Stimulated activated naive CD4-positive, alpha-beta T cell (primary cell): ENCODE measurements around the gene FBP1.
A peak's percentile ranks its signal among the peaks of the same experiment; 100 is the strongest.

Source experiments
- DNase-seq, 6 experiments: peaks; one replicate each; lab custom pipeline; 2025; lab: John Stamatoyannopoulos, UW

Gene FBP1

DNA sequence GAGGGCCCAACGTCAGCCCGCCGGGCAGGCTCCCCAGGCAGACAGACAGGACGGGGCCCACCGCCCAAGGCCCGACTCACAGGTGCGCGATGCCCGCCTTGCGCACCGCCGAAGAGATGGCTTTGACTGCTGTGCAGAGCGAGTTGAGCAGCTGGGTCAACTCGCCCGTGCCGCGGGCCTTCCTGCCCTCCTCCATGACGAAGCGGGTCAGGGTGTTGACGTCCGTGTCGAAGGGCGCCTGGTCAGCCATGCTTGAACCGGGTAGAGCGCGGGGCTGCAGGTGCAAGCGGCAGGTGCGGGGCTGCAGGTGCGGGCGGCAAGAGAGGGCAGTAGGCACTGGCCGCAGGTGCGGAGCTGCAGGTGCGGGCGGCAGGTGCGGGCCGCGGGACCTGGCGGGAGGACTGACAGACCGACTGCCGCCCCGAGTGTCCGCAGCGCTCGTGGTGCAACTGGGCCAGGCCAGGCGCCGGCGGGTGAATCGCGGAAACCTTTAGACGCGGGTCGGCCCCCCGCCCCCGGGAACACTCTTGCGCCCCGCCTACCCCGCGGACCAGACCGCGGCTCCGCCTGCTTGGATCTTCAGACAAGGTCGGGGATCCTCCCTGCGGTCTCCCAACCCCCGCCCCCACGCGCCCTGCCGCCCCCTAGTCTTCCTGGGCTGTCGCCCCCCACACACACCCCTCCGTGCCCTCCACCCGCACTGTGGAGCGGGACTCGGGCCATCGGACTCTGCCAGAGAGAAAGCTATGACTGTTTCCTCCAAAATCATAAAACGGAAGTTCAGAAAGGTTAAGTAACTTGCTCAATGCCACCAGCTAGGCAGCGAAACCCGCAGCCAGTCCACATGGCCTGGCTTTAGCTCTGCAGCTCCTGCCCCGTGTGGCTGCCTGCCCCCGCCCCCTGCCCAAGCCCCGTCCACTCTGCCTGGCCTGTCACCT lies at the start of gene FBP1:
Gene FBP1 (minus strand): TSS at position 458 of the 938 bp plus-strand sequence. CDS start 208 bp downstream, at position 250.
- DNase-seq: peak in 5 of 6 experiments; percentile 21 to 61 (median 26)

DNA sequence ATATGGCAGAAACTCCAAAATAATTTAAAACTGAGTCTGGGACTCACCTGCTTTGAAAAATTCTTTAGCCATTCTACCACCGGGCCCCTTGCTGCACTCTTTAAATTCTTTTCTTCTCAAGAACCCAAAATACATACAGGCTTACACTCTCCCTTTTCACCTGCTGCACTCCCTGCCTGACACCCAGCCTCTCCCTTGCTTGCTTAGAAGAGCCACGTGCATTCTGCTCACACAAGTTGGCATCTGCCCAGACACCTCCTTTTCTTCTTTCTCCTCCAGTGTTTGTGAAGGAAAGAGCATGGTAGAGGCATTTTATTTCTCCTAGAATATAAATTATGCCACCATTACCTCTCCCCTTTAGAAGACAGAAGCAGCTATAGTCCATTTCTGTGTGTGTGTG lies 48.1 kb upstream of the FBP1 start:
- DNase-seq: no peak

DNA sequence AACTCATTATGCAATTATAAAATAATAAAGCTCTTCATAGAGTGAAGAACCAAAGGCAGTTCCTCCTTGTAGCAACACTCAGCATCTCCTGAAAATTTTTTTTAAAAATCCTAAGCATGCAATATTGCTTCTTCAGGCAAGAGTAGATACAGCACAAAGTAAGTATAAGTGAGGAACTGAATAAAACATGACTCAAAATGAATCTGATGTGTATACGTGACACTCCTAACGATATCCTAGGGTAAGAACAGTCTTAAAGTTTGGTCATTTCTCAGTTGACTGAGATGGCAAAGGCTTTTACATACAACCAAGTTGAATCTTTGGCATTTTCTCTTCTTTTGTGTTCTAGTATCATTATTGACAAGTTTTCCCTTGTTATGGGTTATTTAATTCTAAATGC lies 46.0 kb upstream of the FBP1 start:
- no peak for DNase-seq

DNA sequence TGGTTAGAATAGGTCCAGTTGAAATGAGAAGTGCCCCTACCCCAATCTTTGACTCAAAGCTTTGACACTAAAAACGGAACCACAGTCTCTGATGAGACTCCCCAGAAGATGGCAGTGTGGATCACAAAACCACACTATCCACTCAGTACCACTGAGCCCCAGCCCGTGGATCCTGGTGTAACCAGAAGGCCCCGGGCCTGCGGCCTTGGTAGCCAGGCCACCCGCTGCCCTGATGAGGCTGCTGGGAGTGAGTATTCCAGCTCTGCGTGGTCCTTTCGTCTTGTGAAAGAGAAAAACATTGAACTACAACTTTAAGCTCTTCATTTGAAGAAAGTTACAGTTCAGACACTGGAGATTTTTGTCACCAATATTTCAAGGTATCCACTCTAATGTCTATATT lies 42.2 kb upstream of the FBP1 start:
- DNase-seq: peak; percentile 20 to 64 (median 30)

DNA sequence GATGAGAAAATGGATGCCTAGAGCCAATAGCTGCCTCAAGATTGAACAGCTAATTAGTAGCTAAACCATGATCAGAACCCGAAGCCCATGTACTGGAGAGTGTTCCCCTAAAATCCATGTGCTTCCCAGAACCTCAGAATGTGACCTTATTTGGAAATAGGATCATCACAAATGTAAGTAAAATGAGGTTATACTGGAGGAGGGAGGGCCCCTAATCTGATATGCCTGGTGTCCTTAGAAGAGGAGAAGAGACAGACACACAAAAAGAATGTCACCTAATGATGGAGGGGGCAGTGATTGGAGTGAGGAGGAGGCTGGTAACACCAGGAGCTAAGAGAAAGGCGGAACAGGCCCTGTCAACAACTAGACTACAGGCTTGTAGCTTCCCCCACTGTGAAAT lies 41.3 kb upstream of the FBP1 start:
- DNase-seq: no peak

DNA sequence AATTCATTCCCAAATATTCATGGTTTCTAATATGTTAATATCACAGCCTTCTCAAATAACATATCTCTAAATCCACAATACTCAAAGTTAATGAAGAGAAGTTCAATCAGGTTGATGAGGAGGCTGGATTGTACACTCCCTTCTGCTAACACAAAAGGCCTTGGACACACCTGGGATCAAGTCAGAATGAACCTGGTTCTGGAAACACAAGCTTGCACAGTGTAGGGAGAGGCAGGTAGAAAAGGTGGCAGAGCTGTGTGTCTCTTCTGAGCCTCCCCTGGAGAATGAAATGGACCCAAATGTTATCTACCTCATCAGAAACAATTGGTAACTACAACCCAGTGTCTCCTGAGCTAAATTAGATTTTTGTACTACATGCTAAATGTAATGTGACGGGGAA lies 40.7 kb upstream of the FBP1 start:
- no peak for DNase-seq

DNA sequence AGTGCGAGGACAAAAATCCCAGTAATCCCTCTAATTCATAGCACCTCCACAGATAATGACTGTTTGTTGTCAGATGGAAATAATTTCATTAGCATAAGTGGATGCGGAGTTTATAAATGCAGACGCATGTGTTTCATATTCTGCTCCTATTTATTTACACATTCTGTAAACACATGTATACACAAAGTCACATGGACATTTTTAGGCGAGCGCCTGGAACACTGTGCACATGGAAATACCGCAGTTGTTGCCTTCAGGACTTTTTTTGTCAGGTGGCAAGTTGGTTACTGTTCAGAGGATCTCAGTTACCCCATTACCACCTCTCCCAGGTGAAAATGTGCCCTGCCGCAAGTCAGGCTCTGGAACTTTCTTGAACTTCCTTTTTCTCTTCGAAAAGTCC lies 40.3 kb upstream of the FBP1 start:
- no peak for DNase-seq

DNA sequence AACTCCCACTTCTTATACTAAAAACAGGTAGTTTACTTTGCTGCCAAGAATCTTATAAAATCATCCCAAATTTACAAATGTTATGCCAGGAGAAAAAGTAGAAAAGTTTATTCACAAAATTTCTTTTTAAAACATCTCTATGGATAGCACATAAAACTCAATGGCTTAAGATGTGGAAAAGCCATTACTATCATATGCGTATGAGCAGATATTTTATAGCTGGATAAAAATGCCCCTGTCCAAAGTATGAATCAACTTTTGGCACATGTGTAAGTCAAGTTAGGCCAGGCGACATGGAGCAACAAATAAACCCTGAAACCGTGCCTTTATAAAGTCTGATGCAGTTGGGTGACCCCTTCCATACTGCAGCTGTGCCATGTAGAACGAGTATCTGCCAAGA lies 38.6 kb upstream of the FBP1 start:
- DNase-seq: no peak

DNA sequence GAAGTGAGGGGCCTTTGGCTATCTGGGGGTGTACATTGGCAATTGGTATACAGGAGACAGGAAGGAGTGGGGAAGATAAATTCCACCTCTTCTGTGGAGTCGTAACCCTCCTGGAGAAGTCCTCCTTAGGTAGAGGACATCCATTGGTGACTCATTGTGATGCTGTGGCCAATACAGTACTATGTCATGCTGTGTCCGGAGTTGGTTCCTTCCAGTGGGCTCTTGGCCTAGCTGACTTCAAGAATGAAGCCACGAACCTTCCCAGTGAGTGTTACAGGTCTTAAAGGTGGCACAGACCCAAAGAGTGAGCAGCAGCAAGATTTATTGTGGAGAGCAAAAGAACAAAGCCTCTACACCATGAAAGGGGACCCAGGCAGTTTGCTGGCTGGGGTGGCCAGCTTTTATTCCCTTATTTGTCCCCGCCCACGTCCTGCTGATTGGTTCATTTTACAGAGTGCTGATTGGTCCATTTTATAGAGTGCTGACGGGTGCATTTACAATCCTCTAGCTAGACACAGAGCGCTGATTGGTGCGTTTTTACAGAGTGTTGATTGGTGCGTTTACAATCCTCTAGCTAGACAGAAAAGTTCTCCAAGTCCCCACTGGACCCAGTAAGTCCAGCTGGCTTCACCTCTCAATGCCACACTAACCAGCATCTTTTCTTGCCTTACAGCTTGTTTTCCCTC lies 37.3 kb upstream of the FBP1 start:
- no peak for DNase-seq

DNA sequence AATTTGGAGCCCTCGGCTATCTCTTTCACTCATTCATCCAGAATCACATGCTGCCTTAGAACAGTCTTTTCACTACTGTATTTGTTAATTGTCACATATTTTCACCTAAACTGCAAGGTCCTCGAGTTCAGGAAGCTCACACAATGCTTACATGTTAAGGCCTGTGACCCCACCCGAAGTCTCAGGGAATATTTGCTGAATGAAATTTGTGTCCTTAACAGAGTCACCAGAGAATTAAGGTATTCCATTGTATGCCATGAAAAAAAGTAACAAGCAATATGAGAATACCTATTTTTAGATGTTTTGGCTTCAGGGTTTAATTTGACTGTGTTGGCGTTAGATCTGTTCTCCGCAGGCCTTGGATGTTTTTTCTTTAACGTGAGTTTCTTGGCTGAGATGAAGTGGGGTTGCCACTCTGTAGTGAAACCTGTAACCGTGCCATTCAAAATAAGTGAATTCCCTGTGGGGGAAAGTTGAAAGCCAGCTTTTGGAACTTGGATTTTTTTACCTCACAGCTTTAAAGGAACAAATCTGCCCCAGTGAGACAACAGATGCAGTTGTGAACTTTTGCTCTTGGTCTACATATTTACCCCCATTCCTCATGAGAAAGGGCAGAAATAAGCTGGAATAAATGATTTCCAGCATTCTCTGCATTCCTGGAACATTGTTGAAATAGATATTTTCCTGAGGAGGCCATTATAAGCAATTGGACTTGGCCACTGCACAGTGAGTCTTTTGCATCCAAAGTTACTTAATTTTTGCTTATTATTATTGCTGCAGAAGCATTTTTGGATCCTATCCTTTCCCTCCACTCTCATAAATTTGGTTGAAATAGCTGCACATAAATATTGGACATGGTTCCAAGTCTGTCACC lies 35.9 kb upstream of the FBP1 start:
- DNase-seq: no peak

DNA sequence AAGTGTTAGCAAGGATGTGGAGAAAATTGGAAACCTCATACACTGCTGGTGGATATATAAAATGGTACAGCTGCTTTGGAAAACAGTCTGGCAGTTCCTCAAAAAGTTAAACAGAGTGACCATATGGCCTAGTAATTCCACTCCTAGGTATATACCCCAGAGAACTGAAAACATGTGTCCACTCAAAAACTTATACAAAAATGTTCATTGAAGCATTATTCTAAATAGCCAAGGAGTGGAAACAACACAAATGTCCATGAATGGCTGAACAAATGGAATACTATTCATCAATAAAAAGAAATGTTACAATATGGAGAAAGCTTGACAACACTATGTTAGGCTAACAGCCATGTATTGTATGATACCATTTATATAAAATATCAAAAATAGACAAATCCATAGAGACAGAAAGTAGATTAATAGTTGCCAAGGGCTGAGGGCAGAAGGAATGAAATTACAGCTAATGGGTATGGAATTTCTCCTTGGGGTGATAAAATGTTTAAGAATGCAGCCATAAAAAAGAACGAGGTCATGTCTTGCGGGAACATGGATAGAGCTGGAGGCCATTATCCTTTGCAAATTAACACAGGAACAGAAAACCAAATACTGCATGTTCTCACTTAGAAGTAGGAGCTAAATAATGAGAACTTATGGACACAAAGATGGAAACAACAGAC lies 33.6 kb upstream of the FBP1 start:
- DNase-seq: no peak

DNA sequence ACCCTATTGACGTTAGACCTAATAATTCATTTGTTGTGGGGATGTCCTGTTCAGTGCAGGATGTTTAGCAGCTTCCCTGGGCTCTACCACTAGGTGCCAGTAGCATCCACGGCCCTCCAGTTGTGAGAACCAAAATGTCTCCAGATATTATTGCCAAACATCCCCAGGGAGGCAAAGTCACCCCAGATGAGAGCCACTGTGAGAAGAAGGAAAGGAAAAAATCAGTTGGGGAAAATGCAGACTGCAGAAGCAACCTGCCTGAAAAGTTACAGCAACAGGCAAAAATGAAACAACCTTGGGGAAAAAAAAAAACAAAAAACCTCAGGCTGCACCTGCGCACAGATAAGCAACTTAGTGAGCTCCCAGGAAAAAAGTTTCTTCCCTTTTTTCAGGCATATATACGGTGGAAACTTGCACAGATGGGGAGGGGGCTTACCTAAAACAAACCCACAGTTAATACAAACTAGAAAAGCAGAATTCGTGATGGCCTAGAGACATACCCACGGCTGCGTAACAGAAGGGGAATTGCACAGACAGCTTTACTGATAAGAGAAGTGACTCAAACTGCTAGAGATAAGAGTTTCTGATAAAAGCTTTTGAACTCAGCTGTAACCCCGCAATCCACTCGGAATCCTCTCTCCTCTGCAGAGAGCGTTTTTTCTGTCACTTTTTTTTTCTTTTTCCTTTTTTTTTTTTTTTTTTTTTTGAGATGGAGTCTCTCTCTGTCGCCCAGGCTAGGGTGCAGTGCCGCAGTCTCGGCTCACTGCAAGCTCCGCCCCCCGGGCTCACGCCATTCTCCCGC lies 29.8 kb upstream of the FBP1 start:
- DNase-seq: peak; percentile 9 to 65 (median 49)

DNA sequence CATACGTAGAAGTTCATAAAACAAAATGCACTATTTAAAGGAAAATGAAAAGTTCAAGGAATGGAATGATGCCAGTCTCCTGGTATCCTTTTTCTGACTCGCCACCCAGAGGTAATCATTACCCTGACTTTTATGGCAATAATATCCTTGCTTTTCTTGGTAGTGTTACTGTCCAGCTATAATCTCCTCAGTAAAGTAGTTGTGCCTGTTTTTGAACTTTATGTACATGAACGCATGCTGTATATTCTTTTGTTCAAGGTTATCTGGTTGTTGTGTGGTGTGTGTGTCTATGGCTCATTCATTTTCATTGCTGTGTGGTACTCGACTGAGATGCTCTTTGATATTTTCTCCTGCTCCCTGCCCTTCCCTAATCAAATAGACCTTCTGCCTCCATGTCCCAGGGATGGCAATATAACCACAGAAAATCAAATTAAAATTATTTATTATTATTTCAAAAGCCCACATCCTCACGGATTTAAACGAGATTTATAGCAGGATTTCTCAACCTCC lies 29.2 kb upstream of the FBP1 start:
- DNase-seq: no peak

DNA sequence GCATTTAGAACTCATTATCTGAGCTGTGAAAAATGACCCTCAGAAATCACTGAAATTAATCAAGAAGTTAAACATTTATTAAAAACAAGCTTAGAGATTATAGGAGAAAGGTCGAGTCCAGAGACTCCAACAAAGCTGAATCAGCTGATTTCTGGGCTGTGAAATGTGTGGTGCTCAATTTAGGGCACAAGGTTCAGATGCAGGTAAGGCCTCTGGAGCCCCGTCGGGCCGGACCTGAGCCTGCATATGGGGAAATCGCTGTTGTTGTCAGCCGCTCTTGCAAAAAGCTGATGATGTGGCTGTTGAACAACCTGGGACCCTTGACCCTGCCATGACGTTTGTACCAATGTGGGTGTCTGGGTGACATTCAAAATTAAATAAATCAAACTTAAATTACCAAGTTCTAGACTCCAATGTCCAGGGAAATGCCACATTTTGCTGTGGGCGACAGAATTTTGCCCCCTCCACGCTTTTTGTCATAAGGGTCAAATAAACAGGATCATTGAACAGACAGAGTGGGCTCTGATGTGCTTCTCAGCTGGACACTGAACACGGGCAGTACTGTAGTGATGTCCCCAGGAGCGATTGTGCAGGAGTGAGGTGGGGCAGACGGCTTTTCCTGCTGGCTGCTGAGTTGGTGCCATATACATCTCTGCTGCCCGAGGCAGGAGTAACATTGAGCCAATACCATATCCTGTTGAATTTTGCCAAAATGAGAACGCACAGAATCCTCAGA lies 27.2 kb upstream of the FBP1 start:
- no peak for DNase-seq

DNA sequence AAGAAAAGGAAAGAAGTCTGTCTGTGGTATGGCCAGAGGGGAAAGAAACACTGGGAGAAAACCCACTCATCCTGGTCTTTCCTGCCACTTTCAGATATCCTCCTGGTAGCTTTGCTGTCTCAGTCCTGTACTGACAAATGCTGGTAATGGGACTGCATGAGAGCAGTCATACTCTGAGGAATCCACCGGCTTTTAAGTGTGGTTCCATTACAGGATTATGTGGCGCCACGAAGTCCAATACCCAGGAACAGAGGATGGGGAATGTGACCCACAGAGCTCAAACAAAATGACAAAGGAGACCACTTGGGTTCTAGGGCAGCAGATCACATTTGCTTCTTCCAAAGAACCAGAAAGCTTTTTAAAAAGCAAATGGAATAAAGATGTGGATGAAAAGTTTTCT lies 26.3 kb upstream of the FBP1 start:
- DNase-seq: no peak

DNA sequence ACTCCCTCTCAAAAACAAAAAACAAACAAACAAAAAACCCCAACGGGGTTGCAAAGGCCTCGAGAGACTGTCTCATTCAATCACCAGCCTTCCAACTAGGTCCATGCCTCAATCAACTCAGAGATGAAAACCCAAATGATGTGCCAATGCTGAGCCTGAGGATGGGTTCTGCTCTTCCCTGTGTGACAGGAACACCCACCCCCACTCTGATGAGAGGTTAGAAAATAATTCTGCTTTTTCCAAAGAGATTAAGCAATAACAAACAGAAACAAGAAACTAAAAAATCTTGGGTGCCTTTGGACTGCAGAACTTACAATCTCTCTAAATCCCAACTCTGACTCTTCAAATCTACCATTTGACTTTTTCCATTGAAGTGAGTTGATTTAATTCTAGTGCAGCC lies 25.5 kb upstream of the FBP1 start:
- DNase-seq: no peak

DNA sequence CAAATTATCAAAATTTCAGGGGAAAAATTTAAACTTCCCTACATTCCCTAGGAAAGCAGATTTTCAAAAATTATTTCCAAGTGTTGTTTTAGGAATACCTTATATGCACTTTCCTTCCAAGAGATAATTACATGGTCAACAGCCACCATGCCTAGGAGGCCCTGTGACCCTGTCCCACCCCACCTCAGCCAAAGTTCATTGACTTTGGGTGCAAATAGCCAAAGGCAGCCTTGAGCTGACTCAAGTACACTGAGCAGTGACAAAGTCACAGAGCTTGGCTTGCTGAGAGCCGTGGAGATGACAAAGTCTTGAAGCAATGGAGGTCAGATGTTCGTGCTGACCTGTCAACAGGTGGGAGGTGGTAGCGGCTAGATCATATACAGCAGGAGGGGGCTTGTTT lies 24.3 kb upstream of the FBP1 start:
- DNase-seq: no peak

DNA sequence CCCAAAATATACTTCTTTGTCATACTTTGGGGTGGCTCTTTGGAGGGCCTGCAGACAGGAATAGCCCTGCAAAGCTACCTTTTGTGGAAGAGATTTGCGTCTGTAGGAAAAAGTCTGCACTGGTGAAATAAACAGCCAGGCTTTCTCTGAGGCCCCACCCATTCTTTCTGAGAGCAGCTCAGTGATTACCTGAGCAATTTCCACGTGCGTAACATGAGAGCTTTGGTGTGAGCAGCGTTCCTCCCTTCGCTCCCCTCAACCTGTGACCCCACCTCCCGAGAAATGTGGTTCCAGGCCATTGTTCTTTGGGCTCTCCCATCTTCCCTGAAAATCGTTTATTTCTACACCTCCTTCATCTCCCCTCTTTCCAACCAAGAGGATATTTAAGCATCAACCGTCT lies 23.8 kb upstream of the FBP1 start:
- DNase-seq: no peak

DNA sequence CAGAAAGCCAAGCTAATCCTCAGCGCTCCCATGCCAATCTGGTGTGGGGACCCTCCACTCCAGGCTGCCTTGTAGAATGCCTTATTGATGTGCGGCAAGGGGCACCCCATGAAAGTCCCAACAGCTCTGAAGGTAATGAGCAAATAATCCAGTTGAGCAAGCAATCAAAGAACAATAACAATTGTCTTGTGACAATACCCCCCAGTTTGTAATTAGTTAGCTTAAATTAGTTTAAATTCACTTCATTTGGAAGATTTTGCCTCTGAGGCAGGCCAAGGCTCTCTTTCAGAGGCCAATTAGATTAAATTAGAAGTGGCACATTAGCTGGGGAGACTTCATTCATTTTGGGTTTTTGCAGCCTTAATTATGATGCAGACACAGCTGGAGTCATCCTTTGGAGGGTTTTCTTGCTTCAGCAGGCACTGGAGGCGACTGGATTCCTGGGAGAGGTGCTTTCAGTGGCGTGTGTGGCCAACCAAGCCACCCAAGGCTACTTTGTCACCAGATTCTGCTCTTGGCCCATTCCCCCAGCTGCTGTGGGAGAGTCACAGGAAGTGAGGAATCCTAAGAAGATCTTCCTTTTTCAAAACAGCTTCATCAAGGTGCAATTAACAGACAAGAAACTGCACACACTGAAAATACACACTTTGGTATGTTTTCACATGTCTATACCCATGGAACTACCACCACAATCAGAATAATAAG lies 17.9 kb upstream of the FBP1 start:
- DNase-seq: no peak
